ENCODE data around the gene METTL9.
"Not testable (repeated sequence)": the region's sequence is repeated elsewhere in the genome, so short reads cannot be mapped to it uniquely, and the experiment has no call there.

METTL9 gene

GRCh38 chr16:21593530-21594289, 5.7 kb upstream of the METTL9 start:
- no peaks in the 10 kb centered on the region for H3K9me3 ChIP-seq (ENCODE audit: control insufficient read depth, low read length)
- no peak overlapping the region for H3K27ac ChIP-seq (ENCODE audit: low read depth, low read length, severe bottlenecking)
- WGBS, 2 experiments (ENCODE audit: insufficient coverage in 2 of 2), result 92 to 100% methylated on average over 2 to 3 of the region's 7 CpGs
- no peaks in the 10 kb centered on the region for H3K4me1 ChIP-seq (ENCODE audit: control insufficient read depth, insufficient read depth, low read length, poor library complexity, severe bottlenecking)
- H3K4me3 ChIP-seq (ENCODE audit: extremely low read depth, insufficient read depth, low read length, poor library complexity, severe bottlenecking), result no peak overlapping the region
- no peaks in the 10 kb centered on the region for H3K36me3 ChIP-seq (ENCODE audit: control insufficient read depth, insufficient read depth, low read length)

GRCh38 chr16:21597561-21598030, 1.8 kb upstream of the METTL9 start:
- Histone ChIP-seq H3K9me3 (ENCODE audit: control insufficient read depth, low read length) (no peaks in the 10 kb centered on the region), H3K4me3 (ENCODE audit: extremely low read depth, insufficient read depth, low read length, poor library complexity, severe bottlenecking) (no peak overlapping the region), H3K27ac (ENCODE audit: low read depth, low read length, severe bottlenecking) (no peak overlapping the region), H3K4me1 (ENCODE audit: control insufficient read depth, insufficient read depth, low read length, poor library complexity, severe bottlenecking) (peaks cover 5% of the 10 kb centered on the region), H3K36me3 (ENCODE audit: control insufficient read depth, insufficient read depth, low read length) (no peaks in the 10 kb centered on the region)
- 90 to 100% methylated on average over 1 to 2 of the region's 2 CpGs for whole genome bisulfite sequencing, 2 experiments (ENCODE audit: insufficient coverage in 2 of 2)

GRCh38 chr16:21598206-21598605, 1.2 kb upstream of the METTL9 start:
- H3K27ac ChIP-seq (ENCODE audit: low read depth, low read length, severe bottlenecking), result peak overlapping the region; percentile 64
- no peaks in the 10 kb centered on the region for H3K9me3 ChIP-seq (ENCODE audit: control insufficient read depth, low read length)
- H3K4me3 ChIP-seq (ENCODE audit: extremely low read depth, insufficient read depth, low read length, poor library complexity, severe bottlenecking), result peak overlapping the region; percentile 80
- peaks cover 8% of the 10 kb centered on the region for H3K4me1 ChIP-seq (ENCODE audit: control insufficient read depth, insufficient read depth, low read length, poor library complexity, severe bottlenecking)
- H3K36me3 ChIP-seq (ENCODE audit: control insufficient read depth, insufficient read depth, low read length), result no peaks in the 10 kb centered on the region
- 97 to 100% methylated on average over 8 to 10 of the region's 12 CpGs for WGBS, 2 experiments (ENCODE audit: insufficient coverage in 2 of 2)

GRCh38 chr16:21598701-21599121, 666 bp upstream of the METTL9 start:
- H3K4me3 ChIP-seq (ENCODE audit: extremely low read depth, insufficient read depth, low read length, poor library complexity, severe bottlenecking), result peak overlapping the region; percentile 80
- H3K36me3 ChIP-seq (ENCODE audit: control insufficient read depth, insufficient read depth, low read length), result peaks cover 3% of the 10 kb centered on the region
- H3K9me3 ChIP-seq (ENCODE audit: control insufficient read depth, low read length), result no peaks in the 10 kb centered on the region
- H3K27ac ChIP-seq (ENCODE audit: low read depth, low read length, severe bottlenecking), result peak overlapping the region; percentile 64
- 8 to 11% methylated on average over 10 to 12 of the region's 13 CpGs for WGBS, 2 experiments (ENCODE audit: insufficient coverage in 2 of 2)
- peaks cover 10% of the 10 kb centered on the region for H3K4me1 ChIP-seq (ENCODE audit: control insufficient read depth, insufficient read depth, low read length, poor library complexity, severe bottlenecking)

- no peaks in the 10 kb centered on the region for H3K9me3 ChIP-seq (ENCODE audit: control insufficient read depth, low read length)
- H3K4me1 ChIP-seq (ENCODE audit: control insufficient read depth, insufficient read depth, low read length, poor library complexity, severe bottlenecking), result peaks cover 18% of the 10 kb centered on the region
- WGBS, 2 experiments (ENCODE audit: insufficient coverage in 2 of 2), result 1 to 2% methylated on average over 29 to 50 of the region's 52 CpGs
- H3K36me3 ChIP-seq (ENCODE audit: control insufficient read depth, insufficient read depth, low read length), result peaks cover 4% of the 10 kb centered on the region
- peak overlapping the region; percentile 92 for H3K27ac ChIP-seq (ENCODE audit: low read depth, low read length, severe bottlenecking)
- peak overlapping the region; percentile 80 for H3K4me3 ChIP-seq (ENCODE audit: extremely low read depth, insufficient read depth, low read length, poor library complexity, severe bottlenecking)
Measured at GRCh38 chr16:21600031-21600773, 825 bp downstream of the METTL9 start.

GRCh38 chr16:21602785-21603184, 3.4 kb downstream of the METTL9 start:
- Histone ChIP-seq H3K4me1 (ENCODE audit: control insufficient read depth, insufficient read depth, low read length, poor library complexity, severe bottlenecking) (peaks cover 18% of the 10 kb centered on the region), H3K27ac (ENCODE audit: low read depth, low read length, severe bottlenecking) (no peak overlapping the region), H3K4me3 (ENCODE audit: extremely low read depth, insufficient read depth, low read length, poor library complexity, severe bottlenecking) (no peak overlapping the region), H3K36me3 (ENCODE audit: control insufficient read depth, insufficient read depth, low read length) (peaks cover 4% of the 10 kb centered on the region), H3K9me3 (ENCODE audit: control insufficient read depth, low read length) (no peaks in the 10 kb centered on the region)
- 86 to 97% methylated on average over 2 to 3 of the region's 3 CpGs for WGBS, 2 experiments (ENCODE audit: insufficient coverage in 2 of 2)

- peaks cover 18% of the 10 kb centered on the region for H3K4me1 ChIP-seq (ENCODE audit: control insufficient read depth, insufficient read depth, low read length, poor library complexity, severe bottlenecking)
- no peaks in the 10 kb centered on the region for H3K9me3 ChIP-seq (ENCODE audit: control insufficient read depth, low read length)
- H3K4me3 ChIP-seq (ENCODE audit: extremely low read depth, insufficient read depth, low read length, poor library complexity, severe bottlenecking), result no peak overlapping the region
- WGBS, 2 experiments (ENCODE audit: insufficient coverage in 2 of 2), result 80 to 92% methylated on average over 3 of the region's 3 CpGs
- H3K27ac ChIP-seq (ENCODE audit: low read depth, low read length, severe bottlenecking), result peak overlapping the region; percentile 65
- H3K36me3 ChIP-seq (ENCODE audit: control insufficient read depth, insufficient read depth, low read length), result peaks cover 4% of the 10 kb centered on the region
Measured at GRCh38 chr16:21603928-21604327, 4.6 kb downstream of the METTL9 start.

GRCh38 chr16:21605848-21606247, 6.5 kb downstream of the METTL9 start:
- peaks cover 22% of the 10 kb centered on the region for H3K4me1 ChIP-seq (ENCODE audit: control insufficient read depth, insufficient read depth, low read length, poor library complexity, severe bottlenecking)

GRCh38 chr16:21608639-21609328, 9.4 kb downstream of the METTL9 start:
- 83 to 95% methylated on average over 1 to 2 of the region's 3 CpGs for WGBS, 2 experiments (ENCODE audit: insufficient coverage in 2 of 2)

More at GRCh38 chr16:21605848-21606247, 6.5 kb downstream of the METTL9 start:
- WGBS, 2 experiments (ENCODE audit: insufficient coverage in 2 of 2), result 93 to 95% methylated on average over 7 of the region's 8 CpGs
- H3K4me3 ChIP-seq (ENCODE audit: extremely low read depth, insufficient read depth, low read length, poor library complexity, severe bottlenecking); H3K27ac ChIP-seq (ENCODE audit: low read depth, low read length, severe bottlenecking); H3K36me3 ChIP-seq (ENCODE audit: control insufficient read depth, insufficient read depth, low read length); H3K9me3 ChIP-seq (ENCODE audit: control insufficient read depth, low read length): not testable (repeated sequence)

GRCh38 chr16:21610006-21610544, 10.7 kb downstream of the METTL9 start:
- no peaks in the 10 kb centered on the region for H3K9me3 ChIP-seq (ENCODE audit: control insufficient read depth, low read length)
- 79 to 80% methylated on average over 1 to 3 of the region's 3 CpGs for WGBS, 2 experiments (ENCODE audit: insufficient coverage in 2 of 2)
- no peak overlapping the region for H3K27ac ChIP-seq (ENCODE audit: low read depth, low read length, severe bottlenecking)
- no peak overlapping the region for H3K4me3 ChIP-seq (ENCODE audit: extremely low read depth, insufficient read depth, low read length, poor library complexity, severe bottlenecking)
- H3K4me1 ChIP-seq (ENCODE audit: control insufficient read depth, insufficient read depth, low read length, poor library complexity, severe bottlenecking), result peaks cover 9% of the 10 kb centered on the region
- H3K36me3 ChIP-seq (ENCODE audit: control insufficient read depth, insufficient read depth, low read length), result peaks cover 13% of the 10 kb centered on the region

More at GRCh38 chr16:21608639-21609328, 9.4 kb downstream of the METTL9 start:
- Histone ChIP-seq H3K27ac (ENCODE audit: low read depth, low read length, severe bottlenecking) (no peak overlapping the region), H3K4me3 (ENCODE audit: extremely low read depth, insufficient read depth, low read length, poor library complexity, severe bottlenecking) (no peak overlapping the region), H3K9me3 (ENCODE audit: control insufficient read depth, low read length) (no peaks in the 10 kb centered on the region), H3K4me1 (ENCODE audit: control insufficient read depth, insufficient read depth, low read length, poor library complexity, severe bottlenecking) (peaks cover 16% of the 10 kb centered on the region), H3K36me3 (ENCODE audit: control insufficient read depth, insufficient read depth, low read length) (peaks cover 11% of the 10 kb centered on the region)

Measured in mesodermal cell (in vitro differentiated cells).